ENCODE measurements around the gene ITSN1. TPM values are rescaled to one million over a fixed set of nuclear protein-coding genes. Genes with fewer than 3 reads are reported as not detected.

The ITSN1 gene
- total and polyA plus RNA-seq, 2 experiments from 2014 or later: 77.9 to 95.7 TPM

GRCh38 chr21:33808715-33809367 is 166.5 kb downstream of the ITSN1 start:
- Histone ChIP-seq H3K4me3 (no peak overlapping the region), H3K9me2 (ENCODE audit: insufficient read depth) (no peaks in the 10 kb centered on the region), H2AFZ (no peak overlapping the region), H3K27ac (ENCODE audit: low read depth) (peak overlapping the region; percentile 46; the same call in 1 of the 2 replicates), H3K4me2 (no peak overlapping the region), H4K20me1 (replicated peaks; ENCODE audit: insufficient read depth) (no peaks in the 10 kb centered on the region), H3F3A (replicated peaks; ENCODE audit: low read depth) (no peaks in the 10 kb centered on the region), H3K4me1 (ENCODE audit: insufficient read depth) (no peaks in the 10 kb centered on the region), H3K79me2 (replicated peaks; ENCODE audit: insufficient read depth) (no peaks in the 10 kb centered on the region), H3K36me3 (ENCODE audit: insufficient read depth) (no peaks in the 10 kb centered on the region), H3K27me3 (ENCODE audit: insufficient read depth) (no peaks in the 10 kb centered on the region)
- Mint-ChIP-seq H3K9me3 (no peaks in the 10 kb centered on the region), H3K27me3 (ENCODE audit: insufficient read depth, low read depth, poor library complexity) (peaks cover 1% of the 10 kb centered on the region), H3K36me3 (ENCODE audit: low read depth) (peaks cover 4% of the 10 kb centered on the region; the same call in 1 of the 3 replicates), H3K4me3 (no peak overlapping the region), H3K27ac (no peak overlapping the region), H3K4me1 (0 out of 3 replicates have a peak, but pooled peaks cover 2% of the 10 kb centered on the region)
- ATAC-seq (no peak), DNase-seq (ENCODE audit: low spot score) (no peak)
- no peak for TF ChIP-seq ZNF462 (CRISPR knock-in tag; IDR thresholded peaks at IDR 0.05)
- no peak for TF ChIP-seq EZH2phosphoT487 (IDR thresholded peaks at IDR 0.05; ENCODE audit: unreplicated experiment)
- no peak for TF ChIP-seq ETS1 (IDR thresholded peaks at IDR 0.05)
- TF ChIP-seq, protein P1, sequence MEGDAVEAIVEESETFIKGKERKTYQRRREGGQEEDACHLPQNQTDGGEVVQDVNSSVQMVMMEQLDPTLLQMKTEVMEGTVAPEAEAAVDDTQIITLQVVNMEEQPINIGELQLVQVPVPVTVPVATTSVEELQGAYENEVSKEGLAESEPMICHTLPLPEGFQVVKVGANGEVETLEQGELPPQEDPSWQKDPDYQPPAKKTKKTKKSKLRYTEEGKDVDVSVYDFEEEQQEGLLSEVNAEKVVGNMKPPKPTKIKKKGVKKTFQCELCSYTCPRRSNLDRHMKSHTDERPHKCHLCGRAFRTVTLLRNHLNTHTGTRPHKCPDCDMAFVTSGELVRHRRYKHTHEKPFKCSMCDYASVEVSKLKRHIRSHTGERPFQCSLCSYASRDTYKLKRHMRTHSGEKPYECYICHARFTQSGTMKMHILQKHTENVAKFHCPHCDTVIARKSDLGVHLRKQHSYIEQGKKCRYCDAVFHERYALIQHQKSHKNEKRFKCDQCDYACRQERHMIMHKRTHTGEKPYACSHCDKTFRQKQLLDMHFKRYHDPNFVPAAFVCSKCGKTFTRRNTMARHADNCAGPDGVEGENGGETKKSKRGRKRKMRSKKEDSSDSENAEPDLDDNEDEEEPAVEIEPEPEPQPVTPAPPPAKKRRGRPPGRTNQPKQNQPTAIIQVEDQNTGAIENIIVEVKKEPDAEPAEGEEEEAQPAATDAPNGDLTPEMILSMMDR (conservative IDR thresholded peaks at IDR 0.05; ENCODE audit: low read depth in 2 of 2): no peak
- no peak for TF ChIP-seq REST (IDR thresholded peaks at IDR 0.05; ENCODE audit: unreplicated experiment)
